ENCODE measurements around the gene LRRFIP1.
"Not testable (repeated sequence)": the region's sequence is repeated elsewhere in the genome, so short reads cannot be mapped to it uniquely, and the experiment has no call there.

LRRFIP1 gene

DNA sequence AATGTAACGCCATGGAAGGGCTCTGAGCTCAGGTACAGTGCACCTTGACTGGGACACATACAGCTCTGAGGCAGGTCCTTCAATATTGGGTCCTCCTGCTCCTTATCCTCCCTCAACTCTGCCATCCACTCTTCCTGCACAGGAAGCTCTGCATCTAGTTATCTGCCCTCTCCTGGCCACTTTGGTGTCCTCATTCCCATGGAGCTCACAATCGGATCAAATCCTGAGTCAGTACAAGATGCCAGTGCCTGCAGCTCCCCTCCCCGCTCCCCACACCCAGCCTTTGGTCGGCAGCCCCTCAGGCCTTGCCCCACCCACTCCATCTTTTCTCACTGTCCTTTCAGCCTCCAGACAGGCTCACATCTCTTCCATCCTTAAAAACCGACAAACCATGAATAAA lies 58.0 kb downstream of the LRRFIP1 start:
- no peak for DNase-seq (ENCODE audit: low spot score)

DNA sequence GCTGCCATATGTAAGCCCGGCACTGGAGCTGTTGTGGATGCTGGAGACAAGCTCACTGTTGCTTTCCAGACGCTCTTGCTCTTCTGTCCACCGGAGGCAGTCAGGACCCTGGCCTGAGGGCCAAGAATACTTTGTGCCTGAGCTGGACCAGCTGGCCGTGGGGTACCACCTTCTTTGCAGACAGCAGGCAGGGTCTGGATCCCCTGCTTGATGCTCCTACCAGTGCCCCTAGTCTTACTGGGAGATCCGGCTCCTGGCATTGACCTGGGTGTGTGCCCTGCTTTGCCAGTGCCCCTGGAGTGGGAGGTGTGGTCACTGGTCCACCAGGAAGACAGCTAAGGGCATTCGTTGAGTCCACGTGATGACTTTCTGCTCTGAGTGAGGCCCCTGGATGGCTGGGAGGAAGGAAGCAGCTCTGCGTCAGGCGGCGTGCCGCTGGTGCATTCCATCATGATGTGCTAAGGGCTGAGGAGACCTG lies 59.3 kb downstream of the LRRFIP1 start:
- peak; percentile 93 for DNase-seq (ENCODE audit: low spot score)

DNA sequence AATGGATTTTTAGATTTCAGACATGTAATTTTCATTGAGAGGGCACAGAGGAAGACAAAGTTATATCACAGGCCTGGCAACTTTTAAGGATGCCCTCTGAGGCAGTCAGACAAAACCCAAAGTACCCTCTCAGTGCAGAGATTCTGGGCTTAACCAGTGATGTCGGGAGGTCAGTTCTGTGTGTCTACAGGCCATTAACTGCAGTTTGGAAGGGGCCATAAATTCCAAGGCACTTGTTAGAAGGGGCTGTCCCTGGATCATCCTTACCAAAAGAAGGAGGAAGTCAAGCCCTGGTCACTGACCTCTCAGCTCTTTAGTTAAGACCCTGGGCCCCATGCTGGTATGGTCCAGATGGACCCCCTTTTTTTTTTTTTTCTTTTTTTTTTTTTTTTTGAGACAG lies 60.7 kb downstream of the LRRFIP1 start:
- no peak for DNase-seq (ENCODE audit: low spot score)

DNA sequence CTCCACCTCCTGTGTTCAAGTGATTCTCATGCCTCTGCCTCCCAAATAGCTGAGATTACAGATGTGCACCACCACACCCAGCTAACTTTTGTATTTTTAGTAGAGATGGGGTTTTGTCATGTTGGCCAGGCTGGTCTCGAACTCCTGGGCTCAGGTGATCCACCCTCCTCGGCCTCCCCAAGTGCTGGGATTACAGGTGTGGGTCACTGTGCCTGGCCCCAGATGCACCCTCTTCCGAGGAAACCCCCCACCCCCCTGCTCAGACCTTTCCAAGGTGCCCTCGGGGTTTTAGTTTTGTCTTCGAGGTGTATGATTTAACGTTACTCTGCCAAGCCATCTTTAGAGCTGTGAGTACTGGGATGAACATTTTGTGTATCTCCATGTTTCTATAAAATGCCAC lies 61.2 kb downstream of the LRRFIP1 start:
- not testable (repeated sequence) for DNase-seq (ENCODE audit: low spot score)

DNA sequence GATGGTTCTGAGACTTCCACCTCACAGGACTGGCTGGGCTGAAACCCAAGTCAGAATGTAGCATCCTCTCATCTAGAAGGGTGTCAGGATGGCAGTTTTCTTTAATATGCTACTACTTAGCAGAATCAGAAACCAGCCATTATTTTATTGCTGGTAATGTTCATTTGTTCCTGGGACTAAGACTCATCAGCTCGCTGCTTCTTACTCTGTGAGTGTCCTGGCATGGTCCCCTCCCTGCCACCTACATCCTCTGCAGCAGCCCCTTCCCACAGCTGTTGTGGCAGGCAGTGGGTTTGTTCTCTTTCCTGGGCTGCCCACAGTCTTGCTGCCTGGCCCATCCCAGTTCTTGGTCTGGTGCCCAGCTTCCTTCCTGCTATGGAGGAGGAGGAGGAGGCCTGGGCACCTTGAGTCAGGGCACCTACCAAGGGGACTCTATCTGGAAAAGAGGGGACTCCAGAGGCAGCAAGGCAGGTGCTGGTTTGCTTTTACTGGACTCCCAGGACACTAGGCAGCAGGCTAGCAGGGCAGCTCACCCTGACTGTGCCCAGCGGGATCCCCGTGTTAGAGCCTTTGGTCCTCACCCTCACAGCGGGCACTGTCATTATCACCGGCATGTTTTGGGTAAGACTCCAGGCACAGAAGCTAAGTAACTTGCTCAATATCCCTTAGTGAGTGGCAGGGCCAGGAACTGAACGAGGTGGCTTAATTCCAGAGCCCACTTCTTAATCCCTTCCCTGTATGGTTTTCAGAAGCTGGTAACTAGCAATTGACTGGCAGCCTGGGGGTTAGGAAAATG lies 62.1 kb downstream of the LRRFIP1 start:
- no peak for DNase-seq (ENCODE audit: low spot score)

DNA sequence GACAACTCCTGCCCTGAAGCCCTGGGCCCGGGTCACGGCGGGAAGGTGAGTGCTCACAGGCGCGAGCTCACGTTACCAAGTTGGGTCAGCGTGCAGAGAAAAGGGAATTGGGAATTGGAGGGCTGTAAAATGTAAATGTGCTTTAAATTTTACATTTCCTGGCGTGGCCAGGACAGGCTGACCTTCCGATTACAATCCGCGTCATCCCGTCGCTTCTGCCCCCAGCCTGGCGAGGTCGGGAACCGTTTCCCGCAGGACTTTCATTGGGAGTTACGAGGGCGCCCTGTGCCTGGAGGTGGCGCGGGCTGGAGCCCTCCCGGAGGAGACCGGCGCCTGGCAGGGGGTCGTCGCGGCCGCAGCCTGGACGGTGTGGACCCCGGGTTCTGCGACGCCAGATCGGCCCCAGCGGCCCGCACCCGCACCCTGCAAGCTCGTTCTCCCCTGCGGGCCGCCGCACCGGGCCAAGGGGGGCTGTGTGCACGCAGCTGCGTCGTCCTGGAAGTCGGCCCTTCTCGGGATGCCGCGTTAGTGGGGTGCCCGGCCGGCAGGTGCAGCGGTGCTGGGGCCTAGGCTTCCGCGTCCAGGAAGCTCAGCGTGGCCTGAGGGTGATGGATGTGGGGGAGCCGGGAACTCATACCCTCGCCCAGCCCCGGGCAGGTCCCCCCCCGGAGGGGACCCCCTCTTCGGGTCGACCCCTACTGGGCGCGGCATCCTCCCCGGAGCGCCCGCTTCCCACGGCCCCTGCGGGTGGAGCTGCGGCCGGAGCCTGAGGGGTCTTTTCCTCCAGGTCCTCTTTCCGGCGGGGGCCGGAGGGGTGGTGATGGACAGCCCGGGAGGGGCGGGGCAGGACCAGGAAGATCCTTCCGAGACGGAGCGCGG lies 63.9 kb downstream of the LRRFIP1 start:
- DNase-seq (ENCODE audit: low spot score) = no peak

DNA sequence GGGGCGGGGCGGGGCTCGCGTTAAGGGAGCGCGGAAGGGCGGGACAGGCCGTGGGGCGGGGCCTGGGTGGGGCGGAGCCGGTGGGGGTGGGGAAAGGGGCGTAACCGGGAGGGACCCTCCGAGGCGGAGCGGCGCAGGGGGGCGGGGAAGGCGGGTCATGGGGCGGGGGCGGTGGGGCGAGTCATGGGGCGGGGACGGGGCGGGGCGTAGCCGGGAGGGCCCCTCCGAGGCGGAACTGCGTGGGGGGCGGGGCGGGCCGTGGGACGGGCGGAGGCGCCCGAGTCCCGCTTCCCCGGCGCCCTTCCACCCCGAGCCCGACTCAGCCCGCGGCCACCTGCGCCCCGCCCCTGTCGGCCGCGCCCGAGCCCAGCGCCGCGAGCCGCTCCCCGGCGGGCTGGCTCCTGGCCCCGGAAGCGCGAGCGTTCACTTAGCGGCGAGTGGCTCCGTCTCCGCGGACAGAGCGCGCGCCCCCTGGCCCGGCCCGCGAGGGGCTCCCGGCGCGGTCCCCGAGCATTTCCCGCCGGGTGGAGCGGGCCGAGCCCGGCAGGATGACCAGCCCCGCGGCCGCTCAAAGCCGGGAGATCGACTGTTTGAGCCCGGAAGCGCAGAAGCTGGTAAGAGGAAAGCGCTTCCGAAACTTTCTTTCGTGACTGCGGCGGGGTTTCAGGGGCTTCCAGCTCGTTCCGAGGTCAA lies 64.7 kb downstream of the LRRFIP1 start:
- no peak for DNase-seq (ENCODE audit: low spot score)

DNA sequence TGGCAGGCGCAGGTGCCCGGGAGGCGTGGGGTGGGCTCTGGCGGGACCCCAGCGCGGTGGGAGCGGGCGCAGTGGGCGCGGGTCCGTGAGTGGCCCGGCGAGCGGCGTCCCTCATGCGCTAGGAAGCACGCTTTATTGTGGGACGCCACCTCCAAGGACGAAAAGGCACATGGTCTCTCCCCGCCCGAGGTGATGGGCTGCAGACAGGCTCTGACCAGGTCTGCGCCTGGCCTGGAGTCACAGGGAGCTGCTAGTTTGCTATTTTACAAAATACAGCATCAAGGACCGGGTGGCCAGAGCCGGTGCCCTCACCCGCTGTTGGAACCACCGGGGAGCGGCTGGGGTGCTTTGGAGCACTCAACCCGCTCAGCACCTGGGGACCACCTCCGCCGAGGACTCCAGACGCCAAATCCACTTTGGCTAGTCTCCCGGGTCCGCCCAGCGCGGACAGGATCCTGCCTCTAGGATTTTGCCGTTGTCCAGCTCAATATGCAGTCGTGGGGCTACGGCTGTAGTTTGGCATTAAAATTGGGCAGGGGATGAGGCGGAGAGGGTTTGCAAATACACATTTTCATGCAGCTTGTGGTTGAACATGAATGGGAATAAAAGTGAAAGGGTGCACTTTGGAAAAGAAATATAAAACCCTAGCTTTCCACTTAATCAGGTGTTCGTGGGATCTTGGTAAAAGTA lies 65.4 kb downstream of the LRRFIP1 start:
- DNase-seq (ENCODE audit: low spot score) = no peak

DNA sequence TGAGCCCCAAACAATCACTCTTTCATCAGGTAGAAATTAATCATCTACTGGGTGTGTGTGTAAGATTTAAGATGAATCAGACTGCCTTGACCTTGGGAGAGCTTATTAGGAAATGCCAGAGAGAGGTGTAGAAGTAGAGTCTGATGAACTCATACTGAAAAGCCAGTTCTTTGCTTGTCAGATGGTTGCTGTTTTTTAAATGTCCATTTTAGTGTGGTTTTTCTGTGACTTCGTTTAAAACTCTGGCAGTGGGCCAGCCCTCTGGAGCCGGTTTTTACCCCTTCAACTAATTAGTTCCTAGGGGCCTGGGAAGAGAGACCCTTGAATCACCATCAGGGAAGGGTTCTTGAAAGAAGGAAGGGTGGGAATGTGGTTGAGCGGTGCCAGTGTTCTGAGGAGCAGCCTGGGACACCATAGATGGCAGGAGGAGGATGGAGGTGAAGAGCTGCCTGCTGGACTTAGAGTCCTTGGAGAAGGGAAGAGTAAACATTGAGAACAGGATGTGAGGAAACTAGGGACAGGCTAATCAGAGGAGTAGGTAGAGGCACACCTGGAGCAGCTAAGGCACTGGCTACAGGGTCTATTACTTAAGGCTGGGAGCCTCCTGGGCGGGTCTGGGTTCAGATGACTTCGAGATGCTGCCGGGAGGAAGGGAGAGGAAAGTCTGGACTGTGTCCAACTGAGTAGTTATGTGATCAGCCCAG lies 66.1 kb downstream of the LRRFIP1 start:
- no peak for DNase-seq (ENCODE audit: low spot score)

DNA sequence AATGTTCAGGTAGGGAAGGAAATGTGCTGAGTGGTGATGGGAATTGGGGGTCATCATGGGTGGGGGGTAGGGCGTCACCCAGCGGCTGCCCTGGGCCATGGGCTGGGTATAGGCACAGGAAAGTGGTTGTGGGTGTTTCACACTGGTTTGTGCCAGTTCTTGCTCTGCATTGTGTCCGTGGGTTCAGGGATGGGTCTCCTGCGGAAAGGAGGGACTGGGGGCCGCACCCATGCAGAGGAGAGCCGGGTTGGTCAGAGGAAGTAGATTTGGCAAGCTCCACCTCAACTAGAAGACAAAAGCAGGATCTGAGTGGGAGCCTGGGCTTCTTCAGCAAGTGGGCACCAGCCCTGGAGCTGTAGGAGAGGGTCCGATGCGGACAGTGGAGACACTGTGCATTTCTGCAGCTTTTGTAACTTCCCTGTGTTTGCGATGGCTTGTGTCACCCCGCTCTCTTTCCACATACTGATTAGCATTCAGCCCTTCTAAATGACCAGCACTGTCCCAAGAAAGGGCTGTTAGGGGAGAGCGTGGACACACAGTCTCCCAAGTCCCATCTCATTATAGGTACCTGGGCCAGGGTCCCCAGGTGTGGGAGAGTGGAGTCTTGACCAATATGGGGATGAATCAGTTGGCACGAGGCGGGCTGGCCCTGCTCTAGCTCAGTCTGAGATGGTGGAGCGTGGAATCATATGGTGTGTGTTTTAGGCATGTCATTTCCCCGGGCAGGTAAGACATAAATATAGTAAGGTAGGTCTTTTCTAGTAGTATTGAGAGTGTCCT lies 67.2 kb downstream of the LRRFIP1 start:
- DNase-seq (ENCODE audit: low spot score) = no peak

DNA sequence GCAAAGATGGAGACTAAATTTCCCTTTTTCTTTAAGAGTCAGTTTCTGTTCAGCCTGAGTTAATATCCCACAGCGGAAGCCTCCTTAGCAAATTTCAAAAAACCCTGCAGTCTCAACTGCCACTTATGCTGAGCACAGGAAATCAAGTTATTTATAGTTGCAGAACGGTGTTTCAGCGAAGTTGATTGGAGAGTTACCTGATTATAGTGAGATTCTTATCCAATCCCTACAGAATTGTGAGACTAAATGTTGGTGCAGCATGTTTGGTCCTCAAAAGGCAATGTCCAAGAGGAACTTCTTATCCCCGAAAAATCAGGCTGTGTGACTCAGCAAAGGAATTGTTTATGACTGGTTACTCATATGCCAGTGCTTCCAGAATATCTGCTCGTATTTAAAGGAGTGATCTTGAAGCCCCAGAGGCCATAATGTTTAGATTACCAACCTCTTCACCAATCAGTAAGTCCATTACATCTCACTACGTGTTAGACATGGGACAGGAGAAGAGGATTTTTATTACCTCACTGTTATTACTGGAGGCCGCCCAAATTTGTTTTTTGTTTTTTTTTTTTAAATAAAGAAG lies 67.9 kb downstream of the LRRFIP1 start:
- DNase-seq (ENCODE audit: low spot score) = peak; percentile 88

DNA sequence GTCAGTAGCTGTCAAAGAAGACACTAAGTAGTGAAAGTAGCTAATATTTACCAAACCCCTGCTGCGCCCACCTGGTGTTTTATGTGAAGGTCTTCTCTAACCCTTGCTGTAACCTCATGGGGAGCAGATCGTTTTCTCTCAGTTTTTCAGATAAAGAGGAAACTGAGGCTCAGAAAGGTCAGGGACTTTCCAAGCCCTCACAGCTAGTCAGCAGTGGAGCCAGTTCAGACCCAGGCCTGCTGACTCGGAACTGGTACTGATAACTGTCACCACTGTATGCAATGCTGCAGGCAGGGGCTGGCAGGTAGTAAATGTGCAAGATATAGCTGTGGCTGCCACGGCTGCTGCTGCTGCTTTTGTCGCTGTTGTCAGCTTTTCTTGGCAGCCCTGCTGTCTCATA lies 69.1 kb downstream of the LRRFIP1 start:
- DNase-seq (ENCODE audit: low spot score) = no peak

DNA sequence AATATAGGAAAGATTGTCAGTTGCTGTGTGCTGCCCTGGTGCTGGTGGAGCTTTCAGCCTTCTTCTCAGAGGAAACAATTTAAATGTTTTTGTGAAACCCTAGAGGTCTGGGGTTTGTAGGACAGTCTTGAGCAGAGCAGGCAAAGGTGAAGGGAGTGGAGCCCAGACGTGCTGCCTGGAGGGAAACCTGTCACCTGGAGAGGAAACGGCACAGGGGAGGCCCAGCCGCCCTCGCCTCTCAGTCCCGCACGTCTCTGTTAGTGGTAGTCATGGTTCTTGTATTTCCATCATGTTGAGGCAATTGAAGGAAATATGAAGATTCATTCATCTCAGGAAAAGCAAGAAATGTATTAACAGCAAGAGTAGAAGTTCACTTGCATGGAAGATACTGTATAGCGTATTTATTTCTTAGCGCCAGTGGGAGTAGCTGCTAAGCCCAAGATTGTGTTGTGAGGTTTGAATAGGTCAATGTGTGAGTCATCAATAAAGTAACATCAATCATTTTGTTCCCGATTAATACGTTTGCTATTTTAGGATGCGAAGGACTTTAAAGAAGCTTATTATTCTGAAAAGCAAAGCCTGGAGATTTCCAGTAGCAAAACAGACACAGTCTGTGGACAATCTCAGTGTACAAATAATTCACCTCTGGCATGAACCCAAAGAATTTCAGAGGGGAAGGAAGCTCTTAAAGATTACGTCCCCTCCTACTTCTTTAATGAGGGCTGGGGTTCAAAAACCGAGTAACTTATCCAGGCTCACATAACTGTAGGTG lies 70.4 kb downstream of the LRRFIP1 start:
- DNase-seq (ENCODE audit: low spot score) = no peak

DNA sequence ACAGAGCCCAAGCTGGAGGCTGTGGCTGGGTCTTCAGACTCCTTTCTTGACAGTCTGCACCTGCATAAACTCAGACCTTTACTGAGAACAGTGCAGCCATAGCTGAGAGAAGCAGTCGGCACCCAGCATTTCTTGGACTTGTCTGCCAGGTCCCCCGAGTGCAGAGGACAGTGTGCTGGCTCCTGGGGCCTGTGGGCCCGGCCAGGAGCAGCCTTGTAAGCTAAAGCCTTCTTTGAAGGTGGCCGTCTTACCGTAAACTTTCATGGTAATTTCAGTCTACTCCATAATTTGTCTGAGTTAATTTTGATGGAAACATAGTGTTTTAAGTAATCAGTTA lies 70.9 kb downstream of the LRRFIP1 start:
- DNase-seq (ENCODE audit: low spot score) = no peak

DNA sequence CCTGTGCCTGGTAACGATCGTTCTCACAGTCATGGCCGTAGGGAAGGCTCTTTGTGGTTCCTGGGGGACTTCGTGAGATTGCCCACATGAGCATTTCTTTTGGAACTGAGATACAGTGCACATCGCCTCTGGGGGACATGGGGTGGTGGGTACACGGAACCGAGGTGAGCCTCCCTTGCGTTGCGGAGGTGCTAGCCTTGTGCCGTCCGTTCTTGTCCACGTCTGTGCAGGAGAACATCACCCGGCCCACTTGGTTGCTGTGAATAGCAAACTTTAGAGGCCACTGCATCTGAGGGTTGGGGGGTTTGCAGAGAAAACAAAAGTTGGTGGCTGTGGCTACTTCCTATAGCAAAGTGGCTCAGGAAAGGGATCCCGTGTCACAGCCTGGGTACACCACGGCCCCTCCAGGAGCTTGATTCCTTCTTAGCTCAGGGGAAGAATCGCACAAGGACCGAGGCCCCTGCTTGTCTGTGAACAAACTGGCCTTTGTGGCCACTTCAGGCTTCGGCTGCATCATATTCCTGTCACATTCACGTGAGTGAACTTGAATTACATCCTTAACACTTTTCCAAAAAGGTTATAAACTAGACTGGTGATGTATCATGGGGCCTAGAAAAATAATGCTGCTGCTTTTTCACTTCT lies 72.6 kb downstream of the LRRFIP1 start:
- DNase-seq (ENCODE audit: low spot score) = no peak

DNA sequence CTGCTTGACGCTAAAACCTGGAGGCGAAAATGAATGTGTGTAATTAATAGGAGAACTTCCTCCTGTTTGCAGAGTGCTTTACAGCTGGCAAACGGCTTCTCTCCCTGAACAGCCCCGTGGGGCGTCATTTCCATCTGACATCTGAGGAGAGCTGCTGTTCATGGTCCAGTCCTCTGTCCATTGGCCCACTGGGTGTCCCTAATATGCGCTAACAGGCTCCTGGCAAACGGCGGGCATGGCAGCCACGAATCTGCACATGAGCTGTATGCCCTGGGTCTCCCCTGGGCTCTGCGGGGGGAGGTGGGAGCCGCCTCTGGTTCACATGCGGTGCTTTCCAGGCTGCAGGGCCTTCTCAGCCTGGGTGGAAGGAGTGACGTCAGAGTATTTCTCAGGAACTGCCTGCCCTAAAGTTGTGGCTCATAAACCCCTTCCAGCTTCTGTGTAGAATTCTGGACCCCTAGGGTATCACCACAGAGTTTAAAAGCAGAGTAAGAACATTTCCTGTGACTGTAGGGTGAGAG lies 73.2 kb downstream of the LRRFIP1 start:
- no peak for DNase-seq (ENCODE audit: low spot score)

DNA sequence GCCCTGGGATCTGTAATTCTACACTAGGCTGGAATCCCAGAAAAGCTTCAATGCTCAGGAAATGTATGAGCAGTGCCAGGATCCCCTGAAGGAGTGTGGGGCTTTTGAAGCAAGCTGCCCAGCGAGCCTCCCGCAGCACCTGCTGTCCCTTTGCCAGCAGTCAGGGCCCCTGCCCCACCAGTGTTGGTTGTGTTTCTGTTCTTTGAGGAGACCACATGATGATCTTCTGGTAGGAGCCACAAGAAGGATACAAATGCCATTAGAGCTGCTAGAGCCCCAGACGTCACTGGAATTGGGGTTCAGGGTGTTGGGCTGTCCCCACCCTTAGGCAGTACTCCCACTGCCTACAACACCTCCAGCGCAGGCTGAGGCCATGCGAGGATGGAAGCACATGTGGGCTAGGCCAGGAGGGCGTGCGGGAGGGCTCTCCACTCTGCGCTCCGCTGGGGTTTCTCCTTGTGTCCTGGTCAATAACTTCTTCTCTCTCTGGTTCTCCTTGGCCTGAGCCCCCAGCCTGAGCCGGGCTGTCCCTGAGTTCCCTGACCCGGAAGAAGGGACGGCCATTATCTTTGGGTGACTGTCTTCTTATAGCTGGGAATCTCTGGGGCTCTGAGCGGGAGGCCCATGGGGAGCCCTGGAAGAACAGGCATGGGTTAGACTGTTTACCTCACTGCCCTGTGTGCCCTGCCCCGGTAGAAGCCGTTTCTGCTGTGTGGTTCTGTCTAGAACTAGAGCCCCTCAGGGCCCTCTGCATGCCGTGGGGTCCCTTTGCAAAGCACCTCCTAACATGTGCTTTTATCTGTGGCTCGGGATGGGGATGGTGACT lies 73.9 kb downstream of the LRRFIP1 start:
- DNase-seq (ENCODE audit: low spot score) = no peak

DNA sequence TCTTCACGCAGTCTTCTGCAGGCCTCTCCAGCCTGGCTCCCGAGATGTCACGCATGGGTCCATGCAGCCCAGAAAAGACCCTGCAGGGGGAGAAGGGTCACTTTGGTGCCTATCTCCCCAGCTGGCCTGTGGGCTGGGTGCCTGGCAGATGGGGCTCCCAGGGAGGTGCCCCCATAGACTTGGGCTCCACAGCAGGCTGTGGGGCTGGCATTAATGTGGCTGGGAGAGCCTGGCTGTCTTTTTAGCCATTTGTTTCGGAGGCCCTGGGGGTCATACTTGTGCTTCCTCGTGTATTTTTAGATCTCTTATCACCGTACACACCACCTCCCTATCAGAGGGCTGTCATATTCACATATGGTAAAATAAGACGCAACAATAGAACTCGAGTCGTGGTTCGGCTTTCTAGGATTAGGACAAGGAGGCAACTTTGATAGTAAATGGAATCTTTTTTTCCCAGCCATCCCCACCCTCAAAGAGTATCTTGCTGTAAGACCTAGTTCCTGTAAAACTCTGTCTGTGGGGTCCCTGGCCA lies 74.5 kb downstream of the LRRFIP1 start:
- DNase-seq (ENCODE audit: low spot score) = no peak
